Heart left ventricle (tissue), 16 donors: ENCODE results near the gene SLX9. TPM values are rescaled to one million over a fixed set of nuclear protein-coding genes. Genes with fewer than 3 reads are reported as not detected.

Source experiments
- ATAC-seq, 4 donors: fragments of 200-7000 bp; cut with Tn5 transposase; one replicate each; pipeline ENCODE4 v1.9.1; 2020 to 2022; ENCODE audit warnings: moderate library complexity in 4 of 4, mild to moderate bottlenecking in 3 of 4, moderate number of reproducible peaks in 1 of 4
- DNase-seq, 5 donors: peaks; one replicate each; pipeline ENCODE4 v3.0.0-alpha.2; 2020
- H3K27ac ChIP-seq, 12 donors: fragments of 200-600 bp; sonication (generic) in 4 of 12; one replicate each; pipeline versions ENCODE4 v1.5.0 to v1.8.0; 2016 to 2022; ENCODE audit warnings: mild to moderate bottlenecking in 2 of 12
- H3K27me3 ChIP-seq, 9 donors: fragments of 200-600 bp; sonication (generic) in 2 of 9; one replicate each; pipeline versions ENCODE4 v1.5.1 to v1.8.0; 2016 to 2022; ENCODE audit warnings: mild to moderate bottlenecking in 3 of 9
- H3K36me3 ChIP-seq, 9 donors: fragments of 200-600 bp; sonication (generic) in 2 of 9; one replicate each; pipeline versions ENCODE4 v1.5.0 to v1.8.0; 2018 to 2022; ENCODE audit warnings: mild to moderate bottlenecking in 2 of 9
- H3K4me1 ChIP-seq, 12 donors: fragments of 200-600 bp; sonication (generic) in 4 of 12; one replicate each; pipeline versions ENCODE4 v1.5.0 to v1.8.0; 2016 to 2022; ENCODE audit warnings: mild to moderate bottlenecking in 3 of 12
- H3K4me3 ChIP-seq, 12 donors: fragments of 200-600 bp; sonication (generic) in 4 of 12; one replicate each; pipeline versions ENCODE4 v1.5.0 to v1.8.0; 2017 to 2022; ENCODE audit warnings: mild to moderate bottlenecking in 9 of 12, moderate library complexity in 4 of 12
- H3K9me3 ChIP-seq, 12 donors: fragments of 200-600 bp; sonication (generic) in 4 of 12; one replicate each; pipeline versions ENCODE4 v1.5.0 to v1.8.0; 2016 to 2022; ENCODE audit warnings: mild to moderate bottlenecking in 1 of 12
- POLR2A ChIP-seq, 2 donors: fragments of 450-650 bp; IDR thresholded peaks; one replicate each; pipeline ENCODE4 v1.6.1; 2017; ENCODE audit warnings: antibody characterized with exemption in 2 of 2, mild to moderate bottlenecking in 2 of 2, moderate library complexity in 2 of 2
- WGBS, 4 donors: extraction: QIAGEN DNeasy Blood & Tissue Kit in 2 of 4; methylation state at CpG; one replicate each; pipeline versions ENCODE4 v1.1.5 to v1.1.7; 2013 to 2018; 5-methylcytosine and 5-hydroxymethylcytosine counted together
- intact Hi-C, 10 donors: fragments of 100-400 bp; cut with DNase I; formaldehyde crosslinking; loops; one replicate each; pipeline versions ENCODE4 v1.11.1 to v1.14.2; 2022
- polyA plus RNA-seq, 2 donors: library from polyadenylated mRNA; stranded (reverse); fragments of 200-250 nt; gene quantifications; one replicate each; pipeline ENCODE4 v1.2.3, GENCODE V29; 2013
- total RNA-seq, 9 donors: library from RNA; depleted of rRNA in 2 of 9; stranded (reverse); fragments of >200 nt in 2 of 9; fragmentation: NEBNext Ultra II Directional in 3 of 9; extraction: Animal tissue kit (Norgen Biotek cat#: 25700) in 3 of 9; gene quantifications; one replicate each; pipeline versions ENCODE4 v1.1.0 to v1.2.4, GENCODE V29; 2016 to 2023
- TF ChIP-seq, protein P1 (sequence below), 12 donors: fragments of 200-600 bp; sonication (generic) in 4 of 12; IDR thresholded peaks; one replicate each; pipeline versions ENCODE4 v1.5.0 to v1.8.0; 2018 to 2022; ENCODE audit warnings: antibody characterized with exemption in 12 of 12, mild to moderate bottlenecking in 5 of 12
- donor health status: ischemic (EF 13 %, LVEDD 7.1; RV severe dilation, severe dysfunction).
- donor health status: healthy with polysubstance abuse.
- donor health status: DM: no; HTN: yes; CAD: no.
- donor health status: DM: no; HTN: no; CAD: no.
- donor health status: ischemic (EF 25% LVEDD 6.9; RV normal size, moderate dysfunction).
- donor health status: ischemic (EF 25% LVEDD 5.7; RV mildly dilated, moderate dysfunction).
- donor health status: healthy.
- donor health status: DM: yes; HTN: yes; CAD: no.
- donor health status: ischemic (EF 35%, LVEDD 5.7; RV mildly dilated, moderate dysfunction).
- donor health status: nonischemic (EF 11% LVEDD 7.7; RV severe dilation, severe dysfunction).
- donor health status: DM: yes; HTN: yes; CAD: no.
- donor health status: PGD.
- donor health status: ischemic (EF 29% LVEDD 5.4; RV normal size, mild dysfunction).
- donor health status: nonischemic (EF 23%, LVEDD 6.1; RV moderate dilation, normal function).

SLX9 gene
- total and polyA plus RNA-seq, 11 donors = 38.5 to 77.8 (median 49.1) TPM

- DNase-seq (peak in 1 of 5 donors; percentile 51), ATAC-seq (no peak)
- Histone ChIP-seq H3K36me3 (peaks cover 0 to 61% (median 0%) of the 10 kb centered on the region in 9 donors), H3K4me3 (peak overlapping the region in 2 of 12 donors; percentile 15 to 26), H3K4me1 (peaks cover 0 to 91% (median 7%) of the 10 kb centered on the region in 12 donors), H3K9me3 (no peaks in the 10 kb centered on the region), H3K27me3 (peaks cover 0 to 4% (median 0%) of the 10 kb centered on the region in 9 donors), H3K27ac (peak overlapping the region in 2 of 12 donors; percentile 49 to 83)
- intact Hi-C loops = no loop called here
- TF ChIP-seq POLR2A (IDR thresholded peaks at IDR 0.05) = no peak
- TF ChIP-seq, protein P1, sequence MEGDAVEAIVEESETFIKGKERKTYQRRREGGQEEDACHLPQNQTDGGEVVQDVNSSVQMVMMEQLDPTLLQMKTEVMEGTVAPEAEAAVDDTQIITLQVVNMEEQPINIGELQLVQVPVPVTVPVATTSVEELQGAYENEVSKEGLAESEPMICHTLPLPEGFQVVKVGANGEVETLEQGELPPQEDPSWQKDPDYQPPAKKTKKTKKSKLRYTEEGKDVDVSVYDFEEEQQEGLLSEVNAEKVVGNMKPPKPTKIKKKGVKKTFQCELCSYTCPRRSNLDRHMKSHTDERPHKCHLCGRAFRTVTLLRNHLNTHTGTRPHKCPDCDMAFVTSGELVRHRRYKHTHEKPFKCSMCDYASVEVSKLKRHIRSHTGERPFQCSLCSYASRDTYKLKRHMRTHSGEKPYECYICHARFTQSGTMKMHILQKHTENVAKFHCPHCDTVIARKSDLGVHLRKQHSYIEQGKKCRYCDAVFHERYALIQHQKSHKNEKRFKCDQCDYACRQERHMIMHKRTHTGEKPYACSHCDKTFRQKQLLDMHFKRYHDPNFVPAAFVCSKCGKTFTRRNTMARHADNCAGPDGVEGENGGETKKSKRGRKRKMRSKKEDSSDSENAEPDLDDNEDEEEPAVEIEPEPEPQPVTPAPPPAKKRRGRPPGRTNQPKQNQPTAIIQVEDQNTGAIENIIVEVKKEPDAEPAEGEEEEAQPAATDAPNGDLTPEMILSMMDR (IDR thresholded peaks at IDR 0.05) = no peak
- 60 to 70% (median 66%) methylated on average over 15 to 16 of the region's 16 CpGs for WGBS, 4 donors
Measured at GRCh38 chr21:44907225-44907965, 32.4 kb upstream of the SLX9 start.

DNA sequence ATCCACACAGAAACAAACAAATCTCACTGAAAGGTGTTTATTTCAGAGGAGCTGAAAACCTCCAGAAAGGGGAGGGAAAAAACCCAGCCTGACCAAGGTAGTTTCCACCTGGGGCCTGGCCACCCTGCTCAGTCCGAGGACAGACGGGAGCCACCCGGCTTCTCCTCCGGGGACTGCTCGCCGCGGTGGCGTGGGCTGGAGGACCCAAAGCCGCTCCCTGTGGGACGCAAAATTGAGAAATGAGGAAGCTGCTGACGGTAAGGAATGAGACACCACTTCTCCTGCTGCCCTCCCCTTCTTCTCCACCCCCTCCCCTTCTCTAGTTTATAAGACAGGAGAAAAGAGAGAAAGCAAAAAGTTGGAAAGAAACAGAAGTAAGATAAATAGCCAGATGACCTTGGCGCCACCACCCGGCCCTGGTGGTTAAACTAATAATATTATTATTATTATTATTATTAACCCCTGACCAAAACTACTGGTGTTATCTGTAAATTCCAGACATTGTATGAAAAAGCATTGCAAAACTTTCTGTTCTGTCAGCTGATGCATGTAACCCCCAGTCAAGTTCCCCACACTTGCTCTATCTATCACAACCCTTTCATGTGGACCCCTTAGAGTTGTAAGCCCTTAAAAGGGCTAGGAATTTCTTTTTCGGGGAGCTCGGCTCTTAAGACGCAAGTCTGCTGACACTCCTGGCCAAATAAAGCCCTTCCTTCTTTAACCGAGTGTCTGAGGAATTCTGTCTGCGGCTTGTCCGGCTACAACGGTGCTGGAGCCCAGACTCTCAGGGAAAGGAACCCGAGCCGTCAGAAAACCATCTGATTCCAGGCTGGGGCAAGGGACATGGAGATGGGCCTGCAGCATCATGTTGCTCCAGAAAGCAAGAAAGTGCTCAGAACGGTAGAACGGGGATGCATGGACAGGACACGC lies 31.6 kb upstream of the SLX9 start:
- peak in 1 of 4 donors; percentile 31 for ATAC-seq
- peak overlapping the region in 2 of 12 donors; percentile 15 to 26 for H3K4me3 ChIP-seq
- no peaks in the 10 kb centered on the region for H3K9me3 ChIP-seq
- peaks cover 0 to 4% (median 0%) of the 10 kb centered on the region in 9 donors for H3K27me3 ChIP-seq
- 57 to 66% (median 63%) methylated on average over 25 of the region's 25 CpGs for WGBS, 4 donors
- DNase-seq = peak in 3 of 5 donors; percentile 58 to 79 (median 60)
- intact Hi-C loops = no loop called here
- peaks cover 0 to 90% (median 7%) of the 10 kb centered on the region in 12 donors for H3K4me1 ChIP-seq
- peak overlapping the region in 2 of 12 donors; percentile 49 to 83 for H3K27ac ChIP-seq
- H3K36me3 ChIP-seq = peaks cover 0 to 52% (median 0%) of the 10 kb centered on the region in 9 donors
- no peak for TF ChIP-seq POLR2A (IDR thresholded peaks at IDR 0.05)

GRCh38 chr21:44908908-44909307 lies 30.9 kb upstream of the SLX9 start:
- H3K27me3 ChIP-seq = peaks cover 0 to 4% (median 0%) of the 10 kb centered on the region in 9 donors
- peaks cover 0 to 46% (median 0%) of the 10 kb centered on the region in 9 donors for H3K36me3 ChIP-seq
- WGBS, 4 donors = 88 to 96% (median 90%) methylated on average over 19 to 21 of the region's 21 CpGs
- no peak for ATAC-seq
- no peak overlapping the region for H3K4me3 ChIP-seq
- no peaks in the 10 kb centered on the region for H3K9me3 ChIP-seq
- TF ChIP-seq, protein P1 (IDR thresholded peaks at IDR 0.05) = no peak
- TF ChIP-seq POLR2A (IDR thresholded peaks at IDR 0.05) = no peak
- peaks cover 0 to 90% (median 7%) of the 10 kb centered on the region in 12 donors for H3K4me1 ChIP-seq
- peak in 1 of 5 donors; percentile 42 for DNase-seq
- H3K27ac ChIP-seq = peak overlapping the region in 1 of 12 donors; percentile 83
- intact Hi-C loops = no loop called here

- DNase-seq = no peak
- H3K4me3 ChIP-seq = no peak overlapping the region
- peaks cover 0 to 95% (median 7%) of the 10 kb centered on the region in 12 donors for H3K4me1 ChIP-seq
- peak overlapping the region in 1 of 12 donors; percentile 83 for H3K27ac ChIP-seq
- peaks cover 0 to 41% (median 0%) of the 10 kb centered on the region in 9 donors for H3K36me3 ChIP-seq
- ATAC-seq = no peak
- H3K27me3 ChIP-seq = peaks cover 0 to 4% (median 0%) of the 10 kb centered on the region in 9 donors
- H3K9me3 ChIP-seq = no peaks in the 10 kb centered on the region
- TF ChIP-seq POLR2A (IDR thresholded peaks at IDR 0.05) = no peak
- TF ChIP-seq, protein P1 (IDR thresholded peaks at IDR 0.05) = no peak
- intact Hi-C loops = loop anchor here in 1 of 10 donors (10.0 kb wide), 1 partner anchor 405 kb away; no protein-coding TSS in a partner anchor
- 92 to 96% (median 93%) methylated on average over 9 of the region's 9 CpGs for WGBS, 4 donors
Measured at GRCh38 chr21:44909719-44910118, 30.1 kb upstream of the SLX9 start.
